SJCRH30 (cell line): ENCODE data around the gene RYR3. TPM values are rescaled to one million over a fixed set of nuclear protein-coding genes. Genes with fewer than 3 reads are reported as not detected.

Source experiments
- DNase-seq, 2 experiments: peaks; one replicate each; pipeline ENCODE4 v3.0.0-alpha.2; 2015 to 2020
- H3K27ac ChIP-seq: fragments of 250-450 bp; sonication (Bioruptor Pico); 2 replicates; pipeline ENCODE4 v1.5.1; 2020; ENCODE audit warnings: mild to moderate bottlenecking, moderate library complexity
- H3K27me3 ChIP-seq: fragments of 250-450 bp; sonication (Bioruptor Pico); 2 replicates; pipeline ENCODE4 v1.5.1; 2020; ENCODE audit warnings: mild to moderate bottlenecking, moderate library complexity
- H3K36me3 ChIP-seq: fragments of 250-450 bp; sonication (Bioruptor Pico); 2 replicates; pipeline ENCODE4 v1.5.1; 2020; ENCODE audit warnings: mild to moderate bottlenecking, moderate library complexity
- H3K4me1 ChIP-seq: fragments of 250-450 bp; sonication (Bioruptor Pico); 2 replicates; pipeline ENCODE4 v1.5.1; 2020; ENCODE audit warnings: mild to moderate bottlenecking, moderate library complexity
- H3K4me3 ChIP-seq: fragments of 250-450 bp; sonication (Bioruptor Pico); 2 replicates; pipeline ENCODE4 v1.5.1; 2020; ENCODE audit warnings: mild to moderate bottlenecking, moderate library complexity
- H3K9me3 ChIP-seq: fragments of 250-450 bp; sonication (Bioruptor Pico); replicated peaks from 2 replicates; pipeline ENCODE4 v1.5.1; 2020; ENCODE audit warnings: mild to moderate bottlenecking, moderate library complexity
- total RNA-seq: library from RNA; depleted of rRNA; stranded (reverse); fragments of >200 nt; shearing (Covaris generic); gene quantifications from 2 replicates; pipeline ENCODE4 v1.2.3, GENCODE V29; 2014

Gene RYR3
- total RNA-seq, 1 experiment from 2014 or later, result 23.4 TPM

GRCh38 chr15:33506781-33507296, 196.1 kb downstream of the RYR3 start:
- Histone ChIP-seq H3K4me3 (no peak overlapping the region), H3K4me1 (no peaks in the 10 kb centered on the region), H3K9me3 (no peaks in the 10 kb centered on the region), H3K27ac (no peak overlapping the region), H3K27me3 (no peaks in the 10 kb centered on the region), H3K36me3 (peaks cover 4% of the 10 kb centered on the region; the same call in 1 of the 2 replicates)
- no peak for DNase-seq

- Histone ChIP-seq H3K4me1 (no peaks in the 10 kb centered on the region), H3K9me3 (no peaks in the 10 kb centered on the region), H3K27ac (no peak overlapping the region), H3K36me3 (peaks cover 4% of the 10 kb centered on the region; the same call in 1 of the 2 replicates), H3K4me3 (no peak overlapping the region), H3K27me3 (no peaks in the 10 kb centered on the region)
- DNase-seq, result no peak
These were observed 197.9 kb downstream of the RYR3 start for GRCh38 chr15:33508703-33509102.

GRCh38 chr15:33515121-33515520, 204.4 kb downstream of the RYR3 start:
- no peak overlapping the region for H3K4me3 ChIP-seq
- peak; percentile 89 to 94 for DNase-seq

GRCh38 chr15:33516563-33516962, 205.8 kb downstream of the RYR3 start:
- Histone ChIP-seq H3K4me1 (peaks cover 29% of the 10 kb centered on the region), H3K27me3 (no peaks in the 10 kb centered on the region), H3K27ac (no peak overlapping the region; the same call in 1 of the 2 replicates), H3K36me3 (no peaks in the 10 kb centered on the region), H3K9me3 (no peaks in the 10 kb centered on the region), H3K4me3 (no peak overlapping the region)
- DNase-seq, result peak; percentile 44 to 74

More at GRCh38 chr15:33515121-33515520, 204.4 kb downstream of the RYR3 start:
- Histone ChIP-seq H3K36me3 (no peaks in the 10 kb centered on the region), H3K4me1 (peaks cover 29% of the 10 kb centered on the region), H3K9me3 (no peaks in the 10 kb centered on the region), H3K27me3 (no peaks in the 10 kb centered on the region), H3K27ac (peak overlapping the region; percentile 46)

- Histone ChIP-seq H3K9me3 (no peaks in the 10 kb centered on the region), H3K27me3 (no peaks in the 10 kb centered on the region), H3K36me3 (peaks cover 3% of the 10 kb centered on the region; the same call in 1 of the 2 replicates), H3K4me1 (peaks cover 29% of the 10 kb centered on the region), H3K4me3 (no peak overlapping the region), H3K27ac (no peak overlapping the region)
- DNase-seq, result no peak
These were observed 207.2 kb downstream of the RYR3 start for GRCh38 chr15:33517944-33518343.

GRCh38 chr15:33518421-33518820, 207.7 kb downstream of the RYR3 start:
- peaks cover 29% of the 10 kb centered on the region for H3K4me1 ChIP-seq
- H3K4me3 ChIP-seq, result no peak overlapping the region
- H3K27ac ChIP-seq, result no peak overlapping the region
- no peaks in the 10 kb centered on the region for H3K9me3 ChIP-seq
- H3K27me3 ChIP-seq, result no peaks in the 10 kb centered on the region
- DNase-seq, result no peak
- peaks cover 3% of the 10 kb centered on the region; the same call in 1 of the 2 replicates for H3K36me3 ChIP-seq

- Histone ChIP-seq H3K9me3 (no peaks in the 10 kb centered on the region), H3K27ac (no peak overlapping the region), H3K36me3 (peaks cover 3% of the 10 kb centered on the region; the same call in 1 of the 2 replicates), H3K27me3 (no peaks in the 10 kb centered on the region), H3K4me3 (no peak overlapping the region), H3K4me1 (peaks cover 21% of the 10 kb centered on the region)
- no peak for DNase-seq
These were observed 213.5 kb downstream of the RYR3 start for GRCh38 chr15:33524274-33524673.

GRCh38 chr15:33526532-33526931, 215.8 kb downstream of the RYR3 start:
- no peaks in the 10 kb centered on the region for H3K9me3 ChIP-seq
- no peak for DNase-seq
- H3K27me3 ChIP-seq, result no peaks in the 10 kb centered on the region
- peaks cover 20% of the 10 kb centered on the region for H3K4me1 ChIP-seq
- peaks cover 7% of the 10 kb centered on the region; the same call in 1 of the 2 replicates for H3K36me3 ChIP-seq
- H3K4me3 ChIP-seq, result no peak overlapping the region
- H3K27ac ChIP-seq, result no peak overlapping the region

GRCh38 chr15:33533197-33533596, 222.4 kb downstream of the RYR3 start:
- Histone ChIP-seq H3K27ac (no peak overlapping the region), H3K9me3 (no peaks in the 10 kb centered on the region), H3K27me3 (no peaks in the 10 kb centered on the region), H3K4me3 (no peak overlapping the region), H3K36me3 (peaks cover 16% of the 10 kb centered on the region), H3K4me1 (no peaks in the 10 kb centered on the region)
- DNase-seq, result no peak

- DNase-seq, result no peak
- Histone ChIP-seq H3K9me3 (no peaks in the 10 kb centered on the region), H3K36me3 (peaks cover 26% of the 10 kb centered on the region), H3K4me3 (no peak overlapping the region), H3K27me3 (no peaks in the 10 kb centered on the region), H3K4me1 (no peaks in the 10 kb centered on the region), H3K27ac (no peak overlapping the region)
These were observed 223.9 kb downstream of the RYR3 start for GRCh38 chr15:33534642-33535041.

- H3K9me3 ChIP-seq, result no peaks in the 10 kb centered on the region
- no peaks in the 10 kb centered on the region for H3K27me3 ChIP-seq
- no peak overlapping the region for H3K4me3 ChIP-seq
- peaks cover 26% of the 10 kb centered on the region for H3K36me3 ChIP-seq
- H3K27ac ChIP-seq, result no peak overlapping the region
- DNase-seq, result no peak
- H3K4me1 ChIP-seq, result no peaks in the 10 kb centered on the region
These were observed 224.4 kb downstream of the RYR3 start for GRCh38 chr15:33535135-33535534.

- no peak for DNase-seq
- no peaks in the 10 kb centered on the region for H3K27me3 ChIP-seq
- H3K36me3 ChIP-seq, result peaks cover 31% of the 10 kb centered on the region
- no peaks in the 10 kb centered on the region for H3K9me3 ChIP-seq
- H3K4me3 ChIP-seq, result no peak overlapping the region
- no peak overlapping the region for H3K27ac ChIP-seq
- H3K4me1 ChIP-seq, result no peaks in the 10 kb centered on the region
These were observed 229.2 kb downstream of the RYR3 start for GRCh38 chr15:33539825-33540573.

GRCh38 chr15:33543957-33544356, 233.2 kb downstream of the RYR3 start:
- Histone ChIP-seq H3K9me3 (no peaks in the 10 kb centered on the region; the same call in 1 of the 2 replicates), H3K27ac (no peak overlapping the region), H3K4me1 (no peaks in the 10 kb centered on the region), H3K4me3 (no peak overlapping the region), H3K36me3 (peaks cover 50% of the 10 kb centered on the region), H3K27me3 (no peaks in the 10 kb centered on the region)
- no peak for DNase-seq

GRCh38 chr15:33545866-33546265, 235.1 kb downstream of the RYR3 start:
- H3K36me3 ChIP-seq, result peaks cover 63% of the 10 kb centered on the region
- no peak for DNase-seq
- H3K27me3 ChIP-seq, result no peaks in the 10 kb centered on the region
- H3K4me3 ChIP-seq, result no peak overlapping the region
- no peaks in the 10 kb centered on the region; the same call in none of the 2 replicates for H3K9me3 ChIP-seq
- no peak overlapping the region for H3K27ac ChIP-seq
- H3K4me1 ChIP-seq, result no peaks in the 10 kb centered on the region

GRCh38 chr15:33547876-33548275, 237.1 kb downstream of the RYR3 start:
- H3K4me1 ChIP-seq, result no peaks in the 10 kb centered on the region
- no peaks in the 10 kb centered on the region for H3K27me3 ChIP-seq
- H3K4me3 ChIP-seq, result no peak overlapping the region
- peaks cover 68% of the 10 kb centered on the region for H3K36me3 ChIP-seq
- H3K9me3 ChIP-seq, result no peaks in the 10 kb centered on the region; the same call in none of the 2 replicates
- H3K27ac ChIP-seq, result no peak overlapping the region
- peak; percentile 56 to 57 for DNase-seq
